HG03460 (cell line): ENCODE results near the gene AGAP3.

Source experiments
- ATAC-seq: cut with Tn5 transposase; IDR thresholded peaks from one replicate; pipeline ENCODE4 v1.9.1; 2021; ENCODE audit not compliant: unreplicated experiment

AGAP3 gene

DNA sequence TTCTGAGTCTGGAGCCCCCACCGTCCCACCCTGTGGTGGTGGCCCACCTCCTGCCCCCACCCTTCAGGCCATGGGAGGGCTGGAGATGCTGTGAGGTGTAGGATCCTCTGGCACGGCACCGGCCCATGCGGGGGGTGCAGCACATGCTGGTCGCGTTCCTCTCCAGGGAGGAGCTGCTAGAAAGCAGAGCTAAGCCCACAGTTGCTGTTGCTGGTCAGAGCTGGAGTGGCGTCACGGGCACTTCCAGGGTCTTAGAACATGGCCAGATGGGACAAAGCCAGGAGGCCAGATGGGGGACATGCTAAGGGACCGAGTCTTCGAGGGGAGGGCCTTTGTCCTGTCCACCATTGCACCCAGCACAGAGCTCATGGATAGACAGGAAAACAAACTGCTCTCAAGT is 21.6 kb downstream of the AGAP3 start:
- no peak for ATAC-seq

- ATAC-seq: no peak
These were observed 23.1 kb downstream of the AGAP3 start for GRCh38 chr7:151109094-151110048.

GRCh38 chr7:151110236-151110940 is 24.1 kb downstream of the AGAP3 start:
- no peak for ATAC-seq

DNA sequence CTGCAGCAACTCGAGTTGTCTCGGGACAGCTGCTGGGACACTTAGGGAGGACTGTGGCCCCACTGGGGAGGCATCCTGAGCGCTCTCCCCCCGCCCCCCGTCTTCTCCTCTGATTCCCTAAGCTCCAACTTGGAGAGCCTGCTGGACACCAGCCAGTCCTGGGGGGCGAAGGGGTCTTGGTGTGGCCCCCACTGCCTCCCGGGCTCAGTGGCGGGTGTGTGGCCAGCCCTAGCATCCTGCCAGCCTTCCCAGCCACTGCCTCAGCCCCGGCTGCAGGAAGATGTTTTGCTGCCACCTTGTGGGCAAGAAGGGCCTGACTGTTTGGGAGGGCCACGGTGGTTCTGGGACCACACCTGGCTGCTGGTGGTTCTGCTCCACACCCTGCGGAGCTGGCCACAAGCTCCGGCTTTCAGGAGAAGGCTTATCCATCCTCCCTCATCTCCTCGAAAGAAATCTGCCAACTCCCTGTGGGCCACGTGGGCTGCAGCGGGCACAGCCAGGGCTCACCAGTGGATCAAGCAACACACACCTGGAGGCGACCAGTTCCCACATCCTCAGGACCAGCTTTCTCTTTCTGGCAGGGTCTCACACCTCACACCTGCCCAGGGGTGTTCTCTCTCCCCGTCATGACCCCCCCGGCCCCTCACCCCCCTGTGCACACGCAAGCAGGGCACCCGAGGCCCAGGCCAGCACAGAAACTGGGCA is 24.8 kb downstream of the AGAP3 start:
- ATAC-seq: peak; percentile 71

GRCh38 chr7:151113344-151114150 is 27.3 kb downstream of the AGAP3 start:
- ATAC-seq: no peak

DNA sequence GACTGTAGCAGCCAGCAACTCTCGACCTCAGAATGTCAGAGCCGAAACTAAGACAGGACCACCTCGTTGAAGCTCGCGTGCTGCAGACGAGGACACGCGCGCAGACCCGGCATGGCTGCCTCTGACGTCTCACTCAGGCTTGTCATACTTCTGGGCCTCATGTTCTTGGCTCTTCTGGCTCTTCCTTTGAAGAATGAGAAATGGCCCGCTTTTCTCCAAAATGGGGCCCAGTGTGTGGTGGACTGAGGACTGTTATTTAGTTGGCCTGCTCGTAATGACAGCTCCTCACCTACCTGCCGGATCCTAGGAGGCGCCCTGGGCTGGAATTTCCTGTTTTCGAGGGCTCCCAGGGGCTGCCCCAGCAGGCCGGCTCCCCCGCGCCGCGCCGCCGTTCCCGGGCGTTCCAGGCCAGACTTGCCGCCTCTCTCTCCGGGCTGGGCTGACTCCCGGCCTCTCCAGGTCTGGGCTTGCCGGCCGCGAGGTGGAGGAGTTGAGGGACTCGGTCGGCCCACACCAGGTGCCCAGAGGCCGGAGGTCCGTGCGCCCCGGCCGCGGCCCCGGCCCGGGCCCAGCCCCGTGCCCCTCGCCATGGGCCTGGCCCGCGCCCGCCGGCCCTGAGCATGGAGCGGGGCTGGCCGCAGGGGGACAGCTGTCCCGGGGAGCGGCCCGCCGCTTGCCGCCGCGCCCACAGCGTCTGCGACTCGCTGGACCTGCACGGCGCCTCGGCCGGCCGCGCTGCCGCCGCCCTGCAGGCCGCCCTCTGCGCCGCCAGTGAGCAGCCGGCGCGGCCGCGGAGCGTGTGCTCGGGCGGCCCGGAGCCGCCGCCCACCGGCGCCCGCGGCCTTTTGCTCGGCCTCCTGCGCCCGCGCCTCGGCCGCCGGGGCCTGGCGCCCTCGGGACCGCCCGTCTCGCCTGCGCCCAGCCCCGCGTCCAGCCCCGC is 28.1 kb downstream of the AGAP3 start:
- no peak for ATAC-seq

- no peak for ATAC-seq
These were observed 29.0 kb downstream of the AGAP3 start for GRCh38 chr7:151115121-151115835.

- no peak for ATAC-seq
These were observed 29.7 kb downstream of the AGAP3 start for GRCh38 chr7:151115836-151116418.

- ATAC-seq: no peak
These were observed 30.5 kb downstream of the AGAP3 start for GRCh38 chr7:151116603-151117440.

- no peak for ATAC-seq
These were observed 31.3 kb downstream of the AGAP3 start for GRCh38 chr7:151117565-151117964.

GRCh38 chr7:151118108-151119054 is 32.1 kb downstream of the AGAP3 start:
- ATAC-seq: no peak

GRCh38 chr7:151119055-151119415 is 32.8 kb downstream of the AGAP3 start:
- ATAC-seq: no peak

- no peak for ATAC-seq
These were observed 33.6 kb downstream of the AGAP3 start for GRCh38 chr7:151119902-151120301.

GRCh38 chr7:151120896-151121295 is 34.6 kb downstream of the AGAP3 start:
- ATAC-seq: no peak

- no peak for ATAC-seq
These were observed 35.3 kb downstream of the AGAP3 start for GRCh38 chr7:151121380-151122170.

DNA sequence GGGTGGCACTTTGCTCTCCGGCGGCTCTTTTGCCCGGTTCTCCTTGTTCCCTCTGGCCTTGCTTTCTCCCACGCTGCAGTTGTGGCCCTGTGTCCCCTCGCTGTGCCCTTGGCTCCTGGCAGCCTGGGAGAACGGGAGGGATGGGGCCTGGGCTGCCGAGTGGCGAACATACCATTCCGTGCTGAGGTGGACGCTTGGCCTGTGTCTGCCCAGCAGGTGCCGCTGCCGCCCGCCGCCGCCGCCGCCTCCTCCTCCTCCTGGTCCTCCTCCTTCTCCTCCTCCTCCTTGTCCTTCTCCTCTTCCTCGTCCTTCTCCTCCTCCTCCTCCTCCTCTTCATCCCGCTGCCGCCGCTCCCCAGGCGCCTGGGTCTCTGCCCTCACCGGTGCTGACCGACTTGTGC is 36.0 kb downstream of the AGAP3 start:
- no peak for ATAC-seq
